Measurements from ENCODE around the gene PLCD1.

PLCD1 gene

GRCh38 chr3:37997791-37998370 is 31.6 kb downstream of the PLCD1 start:
- TF ChIP-seq, protein P1, sequence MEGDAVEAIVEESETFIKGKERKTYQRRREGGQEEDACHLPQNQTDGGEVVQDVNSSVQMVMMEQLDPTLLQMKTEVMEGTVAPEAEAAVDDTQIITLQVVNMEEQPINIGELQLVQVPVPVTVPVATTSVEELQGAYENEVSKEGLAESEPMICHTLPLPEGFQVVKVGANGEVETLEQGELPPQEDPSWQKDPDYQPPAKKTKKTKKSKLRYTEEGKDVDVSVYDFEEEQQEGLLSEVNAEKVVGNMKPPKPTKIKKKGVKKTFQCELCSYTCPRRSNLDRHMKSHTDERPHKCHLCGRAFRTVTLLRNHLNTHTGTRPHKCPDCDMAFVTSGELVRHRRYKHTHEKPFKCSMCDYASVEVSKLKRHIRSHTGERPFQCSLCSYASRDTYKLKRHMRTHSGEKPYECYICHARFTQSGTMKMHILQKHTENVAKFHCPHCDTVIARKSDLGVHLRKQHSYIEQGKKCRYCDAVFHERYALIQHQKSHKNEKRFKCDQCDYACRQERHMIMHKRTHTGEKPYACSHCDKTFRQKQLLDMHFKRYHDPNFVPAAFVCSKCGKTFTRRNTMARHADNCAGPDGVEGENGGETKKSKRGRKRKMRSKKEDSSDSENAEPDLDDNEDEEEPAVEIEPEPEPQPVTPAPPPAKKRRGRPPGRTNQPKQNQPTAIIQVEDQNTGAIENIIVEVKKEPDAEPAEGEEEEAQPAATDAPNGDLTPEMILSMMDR (IDR thresholded peaks at IDR 0.05; ENCODE audit: borderline replicate concordance, insufficient read depth, low read depth, low read length), result no peak
- H3K4me3 ChIP-seq (ENCODE audit: low read depth, low read length), result no peak overlapping the region

DNA sequence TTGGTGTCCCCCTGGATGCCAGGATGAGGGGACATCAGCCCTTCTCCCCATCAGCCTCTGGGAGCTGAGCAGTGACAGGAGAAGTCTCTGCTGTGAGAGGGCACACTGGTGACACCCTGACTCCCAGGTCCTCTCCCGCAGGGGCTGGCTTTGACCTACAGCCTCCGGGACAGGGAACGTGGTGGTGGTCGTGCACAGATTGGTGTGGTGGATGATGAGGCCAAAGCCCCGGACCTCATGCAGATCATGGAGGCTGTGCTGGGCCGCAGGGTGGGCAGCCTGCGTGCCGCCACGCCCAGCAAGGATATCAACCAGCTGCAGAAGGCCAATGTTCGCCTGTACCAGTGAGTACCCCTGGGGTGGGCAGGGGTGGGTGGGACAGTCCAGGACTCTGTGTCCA is 32.1 kb downstream of the PLCD1 start:
- H3K4me3 ChIP-seq (ENCODE audit: low read depth, low read length), result no peak overlapping the region
- TF ChIP-seq, protein P1 (IDR thresholded peaks at IDR 0.05; ENCODE audit: borderline replicate concordance, insufficient read depth, low read depth, low read length), result no peak

- TF ChIP-seq, protein P1 (IDR thresholded peaks at IDR 0.05; ENCODE audit: borderline replicate concordance, insufficient read depth, low read depth, low read length), result peak; percentile 91
- no peak overlapping the region for H3K4me3 ChIP-seq (ENCODE audit: low read depth, low read length)
Observed at GRCh38 chr3:37996785-37997301, 32.6 kb downstream of the PLCD1 start.

DNA sequence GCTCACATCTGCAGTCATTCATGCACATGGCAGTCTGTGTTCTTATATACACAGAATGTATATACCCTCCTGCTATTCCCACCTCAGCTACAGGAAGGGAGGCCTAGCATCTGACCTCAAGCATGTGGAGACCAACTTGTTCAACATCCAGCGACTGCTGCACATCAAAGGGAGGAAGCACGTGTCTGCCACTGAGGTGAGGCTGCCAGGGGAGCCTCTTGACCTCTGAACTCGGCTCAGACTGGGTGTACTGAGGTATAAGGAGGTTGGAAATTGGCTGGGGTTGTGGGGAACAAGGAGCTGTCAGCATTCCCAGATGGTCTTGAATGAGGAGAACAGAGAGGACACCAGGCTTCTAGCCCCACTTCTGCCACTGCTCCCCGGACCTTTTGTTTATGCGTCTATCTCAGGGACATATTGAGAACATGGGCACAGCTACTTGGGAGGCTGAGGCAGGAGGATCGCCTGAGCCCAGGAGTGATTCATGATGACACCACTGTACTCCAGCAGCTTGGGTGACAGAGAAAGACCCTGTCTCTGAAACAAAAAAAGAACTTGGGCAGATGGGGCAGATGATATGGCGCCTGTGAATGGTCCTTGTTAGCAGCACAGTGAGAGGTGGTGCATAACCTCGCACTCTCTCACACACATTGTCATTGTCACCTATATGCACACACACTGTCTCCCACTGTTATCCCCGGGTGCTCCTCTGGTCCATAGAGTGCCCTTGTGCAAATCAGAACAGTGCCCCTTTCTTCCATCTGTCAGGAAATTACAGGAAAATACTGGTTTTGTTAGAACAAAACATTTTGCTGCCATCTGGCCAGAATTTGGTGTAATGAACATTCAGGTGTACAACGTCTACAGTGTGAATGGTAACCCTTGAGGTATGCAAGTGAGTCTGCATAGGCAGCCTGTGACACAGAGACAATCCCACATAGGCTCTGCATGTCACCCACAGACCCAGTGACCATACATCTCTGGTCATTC is 33.5 kb downstream of the PLCD1 start:
- TF ChIP-seq, protein P1 (IDR thresholded peaks at IDR 0.05; ENCODE audit: borderline replicate concordance, insufficient read depth, low read depth, low read length), result no peak
- no peak overlapping the region for H3K4me3 ChIP-seq (ENCODE audit: low read depth, low read length)

GRCh38 chr3:37994639-37994972 is 34.8 kb downstream of the PLCD1 start:
- TF ChIP-seq, protein P1 (IDR thresholded peaks at IDR 0.05; ENCODE audit: borderline replicate concordance, insufficient read depth, low read depth, low read length), result no peak
- H3K4me3 ChIP-seq (ENCODE audit: low read depth, low read length), result peak overlapping the region; percentile 72

DNA sequence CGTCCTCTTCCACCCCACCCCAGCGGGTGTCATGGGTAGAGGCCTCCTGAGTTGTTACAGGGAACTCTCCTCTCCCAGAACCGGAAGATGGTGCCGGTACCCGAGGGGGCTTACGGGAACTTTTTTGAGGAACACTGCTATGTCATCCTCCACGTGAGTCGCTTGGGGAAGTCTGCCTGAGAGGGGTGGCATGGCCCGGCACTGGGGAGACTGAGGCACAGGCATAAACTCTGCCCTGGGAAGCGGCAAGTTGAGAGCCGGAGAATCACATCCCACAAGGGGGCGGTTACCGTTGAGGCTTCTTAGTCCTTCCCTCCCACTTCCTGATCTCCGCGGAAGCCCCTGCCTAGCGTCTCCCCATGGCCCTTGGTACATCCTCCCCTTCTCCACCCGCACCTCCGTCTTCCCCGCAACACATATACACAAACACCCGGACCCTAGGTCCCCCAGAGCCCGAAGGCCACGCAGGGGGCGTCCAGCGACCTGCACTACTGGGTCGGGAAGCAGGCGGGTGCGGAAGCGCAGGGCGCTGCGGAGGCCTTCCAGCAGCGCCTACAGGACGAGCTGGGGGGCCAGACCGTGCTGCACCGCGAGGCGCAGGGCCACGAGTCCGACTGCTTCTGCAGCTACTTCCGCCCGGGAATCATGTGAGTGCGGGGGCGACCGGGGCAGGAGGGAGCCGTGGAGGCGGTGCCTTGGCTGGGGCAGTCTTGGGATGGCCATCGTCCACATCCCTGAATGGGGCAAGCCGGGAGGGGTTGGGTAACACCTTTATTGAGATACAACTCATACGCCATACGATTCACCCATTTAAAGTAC is 35.4 kb downstream of the PLCD1 start:
- TF ChIP-seq, protein P1 (IDR thresholded peaks at IDR 0.05; ENCODE audit: borderline replicate concordance, insufficient read depth, low read depth, low read length), result no peak
- peak overlapping the region; percentile 72 for H3K4me3 ChIP-seq (ENCODE audit: low read depth, low read length)

Data from GM12875 (cell line).